Vagina (tissue), 2 donors: Measurements from ENCODE around the gene CLTB. TPM values are rescaled to one million over a fixed set of nuclear protein-coding genes. Genes with fewer than 3 reads are reported as not detected.
"Not testable (repeated sequence)": the region's sequence is repeated elsewhere in the genome, so short reads cannot be mapped to it uniquely, and the experiment has no call there.

Experiments
- DNase-seq, 2 donors: peaks; one replicate each; pipeline ENCODE4 v3.0.0-alpha.2; 2017; ENCODE audit errors: extremely low spot score in 2 of 2
- H3K27ac ChIP-seq: fragments of 200-600 bp; sonication (generic); one replicate; pipeline ENCODE4 v1.5.1; 2019
- H3K27me3 ChIP-seq: fragments of 200-600 bp; sonication (generic); one replicate; pipeline ENCODE4 v1.5.1; 2019
- H3K36me3 ChIP-seq, 2 donors: fragments of 200-600 bp; sonication (generic); one replicate each; pipeline ENCODE4 v1.5.1; 2017 to 2019
- H3K4me1 ChIP-seq: fragments of 200-600 bp; sonication (generic); one replicate; pipeline ENCODE4 v1.5.1; 2019
- H3K4me3 ChIP-seq, 2 donors: fragments of 200-600 bp; sonication (generic); 1 replicate in 1 of 2; 2 replicates in 1 of 2; pipeline ENCODE4 v1.5.1; 2016 to 2019
- H3K9me3 ChIP-seq: fragments of 200-600 bp; sonication (generic); one replicate; pipeline ENCODE4 v1.5.1; 2019
- POLR2A ChIP-seq, 2 donors: fragments of 450-650 bp; IDR thresholded peaks; one replicate each; pipeline ENCODE4 v1.6.1; 2017; ENCODE audit warnings: antibody characterized with exemption in 2 of 2, mild to moderate bottlenecking in 2 of 2, moderate library complexity in 2 of 2
- POLR2AphosphoS5 ChIP-seq, 2 donors: sonication (generic); formaldehyde crosslinking; IDR thresholded peaks; one replicate each; pipeline ENCODE4 v1.9.0; 2017; ENCODE audit warnings: antibody characterized with exemption in 2 of 2, mild to moderate bottlenecking in 2 of 2, low read depth in 1 of 2; ENCODE audit not compliant: insufficient read depth in 1 of 2
- intact Hi-C: fragments of 100-400 bp; cut with DNase I; formaldehyde crosslinking; loops from one replicate; pipeline ENCODE4 v1.15.1; 2023
- total RNA-seq: library from RNA; depleted of rRNA; stranded (reverse); fragments of >200 nt; gene quantifications from one replicate; pipeline ENCODE4 v1.2.3, GENCODE V29; 2016
- TF ChIP-seq, protein P1 (sequence below), 3 experiments: fragments of 450-650 bp in 2 of 3; fragments of 200-600 bp in 1 of 3; sonication (generic) in 1 of 3; IDR thresholded peaks; one replicate each; pipeline ENCODE4 v1.5.1; 2017 to 2019; ENCODE audit warnings: antibody characterized with exemption in 3 of 3, mild to moderate bottlenecking in 2 of 3, moderate library complexity in 2 of 3

The CLTB gene
- total RNA-seq, 1 donor from 2014 or later, result 254 TPM

- intact Hi-C loops, result no loop called here
- Histone ChIP-seq H3K4me1 (peaks cover 65% of the 10 kb centered on the region), H3K36me3 (peaks cover 0 to 38% of the 10 kb centered on the region in 2 donors), H3K27ac (peak overlapping the region; percentile 73), H3K4me3 (no peak overlapping the region), H3K9me3 (no peaks in the 10 kb centered on the region), H3K27me3 (no peaks in the 10 kb centered on the region)
- no peak for DNase-seq
- TF ChIP-seq, protein P1, sequence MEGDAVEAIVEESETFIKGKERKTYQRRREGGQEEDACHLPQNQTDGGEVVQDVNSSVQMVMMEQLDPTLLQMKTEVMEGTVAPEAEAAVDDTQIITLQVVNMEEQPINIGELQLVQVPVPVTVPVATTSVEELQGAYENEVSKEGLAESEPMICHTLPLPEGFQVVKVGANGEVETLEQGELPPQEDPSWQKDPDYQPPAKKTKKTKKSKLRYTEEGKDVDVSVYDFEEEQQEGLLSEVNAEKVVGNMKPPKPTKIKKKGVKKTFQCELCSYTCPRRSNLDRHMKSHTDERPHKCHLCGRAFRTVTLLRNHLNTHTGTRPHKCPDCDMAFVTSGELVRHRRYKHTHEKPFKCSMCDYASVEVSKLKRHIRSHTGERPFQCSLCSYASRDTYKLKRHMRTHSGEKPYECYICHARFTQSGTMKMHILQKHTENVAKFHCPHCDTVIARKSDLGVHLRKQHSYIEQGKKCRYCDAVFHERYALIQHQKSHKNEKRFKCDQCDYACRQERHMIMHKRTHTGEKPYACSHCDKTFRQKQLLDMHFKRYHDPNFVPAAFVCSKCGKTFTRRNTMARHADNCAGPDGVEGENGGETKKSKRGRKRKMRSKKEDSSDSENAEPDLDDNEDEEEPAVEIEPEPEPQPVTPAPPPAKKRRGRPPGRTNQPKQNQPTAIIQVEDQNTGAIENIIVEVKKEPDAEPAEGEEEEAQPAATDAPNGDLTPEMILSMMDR (IDR thresholded peaks at IDR 0.05), result no peak
- TF ChIP-seq POLR2AphosphoS5 (IDR thresholded peaks at IDR 0.05; ENCODE audit: insufficient read depth in 1 of 2, low read depth in 1 of 2), result no peak
- no peak for TF ChIP-seq POLR2A (IDR thresholded peaks at IDR 0.05)
These were observed 7.7 kb downstream of the CLTB start for GRCh38 chr5:176408590-176408989.

GRCh38 chr5:176408252-176408573, 8.1 kb downstream of the CLTB start:
- H3K27me3 ChIP-seq, DNase-seq, intact Hi-C loops, H3K4me3 ChIP-seq, H3K9me3 ChIP-seq: not testable (repeated sequence)
- Histone ChIP-seq H3K27ac (peak overlapping the region; percentile 73), H3K4me1 (peaks cover 64% of the 10 kb centered on the region), H3K36me3 (peaks cover 0 to 38% of the 10 kb centered on the region in 2 donors)

- no peaks in the 10 kb centered on the region for H3K27me3 ChIP-seq
- peak overlapping the region; percentile 73 for H3K27ac ChIP-seq
- H3K4me3 ChIP-seq, result no peak overlapping the region
- DNase-seq, result no peak
- peaks cover 64% of the 10 kb centered on the region for H3K4me1 ChIP-seq
- TF ChIP-seq POLR2A (IDR thresholded peaks at IDR 0.05), result no peak
- TF ChIP-seq, protein P1 (IDR thresholded peaks at IDR 0.05), result no peak
- TF ChIP-seq POLR2AphosphoS5 (IDR thresholded peaks at IDR 0.05; ENCODE audit: insufficient read depth in 1 of 2, low read depth in 1 of 2), result peak in 1 of 2 donors; percentile 22
- intact Hi-C loops, result no loop called here
- peaks cover 0 to 38% of the 10 kb centered on the region in 2 donors for H3K36me3 ChIP-seq
- H3K9me3 ChIP-seq, result no peaks in the 10 kb centered on the region
These were observed 8.7 kb downstream of the CLTB start for GRCh38 chr5:176407456-176408251.

DNA sequence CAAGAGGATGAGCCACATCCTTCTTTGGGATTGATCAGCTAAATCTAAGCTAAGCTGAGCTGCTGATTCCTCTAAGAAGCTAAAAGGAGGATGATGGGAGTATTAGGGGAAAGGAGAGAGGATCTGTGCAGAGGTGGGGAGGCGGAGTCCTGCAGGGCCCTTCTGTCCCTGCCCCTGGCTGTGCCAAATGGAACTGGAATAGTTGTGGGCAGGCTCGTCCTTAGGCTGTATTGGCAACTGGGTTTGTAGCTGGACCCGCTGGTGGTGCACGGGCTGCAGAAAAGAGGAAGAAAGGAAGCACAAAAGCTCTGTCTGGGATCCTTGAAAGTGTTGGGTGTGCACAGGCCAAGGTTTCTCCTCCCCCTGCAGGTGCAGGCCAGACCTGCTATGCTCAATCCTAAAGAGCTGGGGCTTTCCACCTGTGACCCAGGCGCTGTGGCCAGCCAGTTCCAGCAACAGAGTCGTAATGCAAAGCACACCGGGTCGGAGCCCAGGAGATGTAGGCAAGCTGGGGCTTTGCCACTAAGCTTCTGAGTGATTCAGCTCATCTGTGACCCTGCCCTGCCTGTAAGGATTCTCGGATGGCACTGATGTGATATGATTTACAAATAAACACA, 9.8 kb downstream of the CLTB start:
- H3K36me3 ChIP-seq, result peaks cover 0 to 41% of the 10 kb centered on the region in 2 donors
- TF ChIP-seq POLR2A (IDR thresholded peaks at IDR 0.05) (no peak), POLR2AphosphoS5 (IDR thresholded peaks at IDR 0.05; ENCODE audit: insufficient read depth in 1 of 2, low read depth in 1 of 2) (no peak)
- TF ChIP-seq, protein P1 (IDR thresholded peaks at IDR 0.05), result no peak
- no peak overlapping the region for H3K4me3 ChIP-seq
- intact Hi-C loops, result no loop called here
- H3K9me3 ChIP-seq, result no peaks in the 10 kb centered on the region
- peaks cover 64% of the 10 kb centered on the region for H3K4me1 ChIP-seq
- DNase-seq, result no peak
- H3K27ac ChIP-seq, result peak overlapping the region; percentile 73
- no peaks in the 10 kb centered on the region for H3K27me3 ChIP-seq

DNA sequence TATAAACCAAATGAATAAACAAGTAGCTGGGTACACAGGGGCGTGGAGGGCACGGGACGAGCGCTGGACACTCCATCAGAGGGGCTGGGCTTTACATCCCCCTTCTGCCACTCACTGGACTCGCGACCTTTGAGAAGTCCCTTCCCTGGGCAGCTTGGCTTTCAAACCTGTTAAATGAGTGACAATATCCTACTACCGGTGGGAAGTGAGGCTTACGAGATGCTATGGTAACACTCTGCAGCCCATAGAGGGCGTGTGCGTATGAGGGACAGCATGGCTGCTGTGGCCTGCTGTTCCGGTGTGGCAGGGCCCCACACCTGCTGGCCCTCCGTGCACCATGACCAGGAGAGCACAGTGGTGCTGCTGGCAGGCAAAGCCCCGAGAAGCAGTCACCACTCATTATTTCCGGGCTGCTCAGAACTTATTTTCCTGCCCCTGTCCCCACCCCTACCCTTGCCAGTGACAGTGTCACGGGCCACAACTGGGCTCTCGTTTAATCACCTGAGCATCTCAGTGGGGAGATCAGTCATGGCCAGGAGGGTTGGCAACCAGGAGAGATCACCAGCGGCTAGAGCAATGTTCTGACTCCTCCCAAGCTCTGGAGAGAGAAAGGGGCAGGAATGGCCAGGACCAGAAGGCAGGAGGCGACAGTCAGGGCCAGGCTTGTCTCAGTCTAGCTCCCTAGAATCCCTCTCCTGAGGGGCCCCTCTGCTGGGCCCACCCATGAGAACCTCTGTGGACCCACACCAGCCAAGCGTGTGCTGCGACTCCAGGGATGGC, 10.5 kb downstream of the CLTB start:
- peaks cover 0 to 42% of the 10 kb centered on the region in 2 donors for H3K36me3 ChIP-seq
- peak overlapping the region; percentile 40 for H3K27ac ChIP-seq
- H3K9me3 ChIP-seq, result no peaks in the 10 kb centered on the region
- TF ChIP-seq, protein P1 (IDR thresholded peaks at IDR 0.05), result no peak
- TF ChIP-seq POLR2A (IDR thresholded peaks at IDR 0.05) (no peak), POLR2AphosphoS5 (IDR thresholded peaks at IDR 0.05; ENCODE audit: insufficient read depth in 1 of 2, low read depth in 1 of 2) (no peak)
- no peak overlapping the region for H3K4me3 ChIP-seq
- no peaks in the 10 kb centered on the region for H3K27me3 ChIP-seq
- intact Hi-C loops, result no loop called here
- DNase-seq, result no peak
- H3K4me1 ChIP-seq, result peaks cover 60% of the 10 kb centered on the region
